AG04450 (cell line): ENCODE data around the gene XXYLT1. TPM values are rescaled to one million over a fixed set of nuclear protein-coding genes. Genes with fewer than 3 reads are reported as not detected.
"Not testable (repeated sequence)": the region's sequence is repeated elsewhere in the genome, so short reads cannot be mapped to it uniquely, and the experiment has no call there.

Experiments
- CTCF ChIA-PET: fragments of 300-600, 350-600 bp; formaldehyde crosslinking; extraction: SDS; loops from one replicate; lab custom pipeline; 2022; ENCODE audit warnings: antibody characterized with exemption, inconsistent platforms; lab: Charles Lee
- POLR2A ChIA-PET: fragments of 350-600 bp; formaldehyde crosslinking; extraction: SDS; loops from one replicate; lab custom pipeline; 2021; ENCODE audit warnings: antibody characterized with exemption, inconsistent platforms; lab: Yijun Ruan, JAX
- DNase-seq: peaks from one replicate; pipeline ENCODE4 v3.0.0-alpha.2; 2011; ENCODE audit warnings: low read depth, low spot score
- H3K27ac ChIP-seq: one replicate; pipeline ENCODE4 v1.5.1; 2012; ENCODE audit warnings: low read depth, low read length, control low read depth
- H3K27me3 ChIP-seq: one replicate; pipeline ENCODE4 v1.6.0; 2012; ENCODE audit warnings: low read length; ENCODE audit not compliant: control insufficient read depth, insufficient read depth
- H3K4me3 ChIP-seq: 2 replicates; pipeline ENCODE4 v1.5.1; 2011; ENCODE audit warnings: mild to moderate bottlenecking, low read depth, low read length, control low read depth
- H3K9me3 ChIP-seq: 2 replicates; pipeline ENCODE4 v1.5.1; 2012; ENCODE audit warnings: low read length; ENCODE audit not compliant: control insufficient read depth, insufficient read depth
- polyA plus RNA-seq: library from polyadenylated mRNA; depleted of rRNA; stranded (reverse); fragments of >200 nt; gene quantifications from 2 replicates; pipeline ENCODE4 v1.2.3, GENCODE V29; 2011
- TF ChIP-seq, protein P1 (sequence below): IDR thresholded peaks from 2 replicates; pipeline ENCODE4 v1.5.1; 2011; ENCODE audit warnings: low read depth, low read length, control low read depth, inconsistent platforms

XXYLT1 gene
- polyA plus RNA-seq, 1 experiment = 16.5 TPM

DNA sequence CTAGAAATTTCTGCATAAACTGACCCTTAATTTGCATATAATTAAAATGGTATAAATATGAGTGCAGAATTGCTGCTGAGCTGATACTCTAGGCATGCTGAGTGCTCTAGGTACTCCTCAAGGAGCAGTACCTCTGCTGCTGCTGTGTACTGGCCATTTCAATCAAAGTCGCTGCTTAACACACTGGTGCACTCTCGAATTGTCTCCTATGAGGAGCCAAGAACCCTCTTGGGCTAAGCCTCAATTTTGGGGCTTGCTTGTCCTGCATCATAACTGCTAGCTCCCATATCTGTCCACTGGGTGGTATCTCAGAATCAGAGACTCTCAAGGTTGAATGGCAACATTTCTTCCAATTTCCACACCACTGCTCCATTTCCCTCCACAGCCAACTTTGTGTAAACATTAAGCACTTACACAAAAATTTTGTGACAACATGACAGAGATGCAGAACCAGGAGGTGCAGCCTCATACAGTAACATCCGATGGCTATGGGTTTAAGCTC, 82.5 kb downstream of the XXYLT1 start:
- TF ChIP-seq, protein P1, sequence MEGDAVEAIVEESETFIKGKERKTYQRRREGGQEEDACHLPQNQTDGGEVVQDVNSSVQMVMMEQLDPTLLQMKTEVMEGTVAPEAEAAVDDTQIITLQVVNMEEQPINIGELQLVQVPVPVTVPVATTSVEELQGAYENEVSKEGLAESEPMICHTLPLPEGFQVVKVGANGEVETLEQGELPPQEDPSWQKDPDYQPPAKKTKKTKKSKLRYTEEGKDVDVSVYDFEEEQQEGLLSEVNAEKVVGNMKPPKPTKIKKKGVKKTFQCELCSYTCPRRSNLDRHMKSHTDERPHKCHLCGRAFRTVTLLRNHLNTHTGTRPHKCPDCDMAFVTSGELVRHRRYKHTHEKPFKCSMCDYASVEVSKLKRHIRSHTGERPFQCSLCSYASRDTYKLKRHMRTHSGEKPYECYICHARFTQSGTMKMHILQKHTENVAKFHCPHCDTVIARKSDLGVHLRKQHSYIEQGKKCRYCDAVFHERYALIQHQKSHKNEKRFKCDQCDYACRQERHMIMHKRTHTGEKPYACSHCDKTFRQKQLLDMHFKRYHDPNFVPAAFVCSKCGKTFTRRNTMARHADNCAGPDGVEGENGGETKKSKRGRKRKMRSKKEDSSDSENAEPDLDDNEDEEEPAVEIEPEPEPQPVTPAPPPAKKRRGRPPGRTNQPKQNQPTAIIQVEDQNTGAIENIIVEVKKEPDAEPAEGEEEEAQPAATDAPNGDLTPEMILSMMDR = peak; percentile 34
- POLR2A ChIA-PET = interaction anchor here (0.7 kb wide), 1 partner anchor 22 kb away, joined by 3 read pairs; no protein-coding TSS in a partner anchor
- CTCF ChIA-PET = interaction anchor here (0.6 to 1.6 kb wide), 6 partner anchors 9 to 505 kb away, joined by 3 to 13 read pairs (median 4); partner anchors contain the start of gene XXYLT1
- peaks cover 4% of the 10 kb centered on the region for H3K9me3 ChIP-seq
- H3K27ac ChIP-seq = peak overlapping the region; percentile 83
- H3K27me3 ChIP-seq = no peaks in the 10 kb centered on the region
- DNase-seq = no peak
- no peak overlapping the region for H3K4me3 ChIP-seq

DNA sequence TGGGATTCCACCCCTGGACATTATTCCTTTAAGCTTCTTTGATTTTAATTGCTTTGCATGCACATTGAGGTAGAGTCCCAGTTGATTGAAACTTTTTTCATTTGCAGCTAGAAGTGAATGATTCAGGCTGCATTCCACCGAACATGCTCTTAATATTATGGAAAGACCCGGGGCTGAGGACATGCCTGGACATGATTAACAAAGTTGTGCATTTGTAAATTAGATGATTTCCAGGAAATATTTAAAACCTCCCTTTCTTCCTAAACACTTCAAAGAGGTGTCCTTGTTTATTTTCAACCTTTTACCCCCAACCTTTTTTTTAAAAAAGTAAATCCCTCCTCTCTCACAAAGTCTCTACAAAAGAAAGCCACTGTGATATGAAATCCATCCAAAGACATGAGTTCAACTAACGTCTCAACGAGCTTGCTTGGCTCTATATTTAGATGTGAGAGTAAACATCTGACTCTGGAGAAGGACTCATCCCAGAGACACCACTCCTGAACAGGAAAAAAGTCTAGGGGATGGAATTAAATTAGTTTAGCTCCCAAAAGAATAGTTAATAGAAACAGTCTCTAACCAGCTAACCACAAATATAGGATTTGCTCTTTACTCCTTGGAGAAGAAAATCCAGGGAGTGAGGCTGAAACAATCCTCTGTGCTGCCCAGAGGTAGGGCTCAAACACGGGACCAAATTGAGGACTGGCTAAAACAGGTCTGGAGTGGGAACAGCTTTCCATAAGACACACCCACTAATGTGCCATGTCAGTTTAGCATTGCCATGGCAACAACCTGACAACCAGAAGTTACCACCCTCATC, 83.1 kb downstream of the XXYLT1 start:
- TF ChIP-seq, protein P1 = no peak

DNA sequence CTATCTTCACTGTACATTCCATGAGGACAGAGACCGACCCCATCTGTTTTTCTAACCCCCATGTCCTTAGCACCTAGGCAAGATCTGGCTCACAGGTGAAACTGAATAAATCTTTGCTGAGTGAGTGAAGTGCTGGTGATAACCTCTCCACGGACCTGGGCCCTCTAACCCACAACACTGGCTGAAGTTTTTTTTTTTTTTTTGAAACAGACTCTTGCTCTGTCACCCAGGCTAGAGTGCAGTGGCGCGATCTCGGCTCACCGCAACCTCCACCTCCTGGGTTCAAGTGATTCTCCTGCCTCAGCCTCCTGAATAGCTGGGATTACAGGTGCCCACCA, 84.3 kb downstream of the XXYLT1 start:
- CTCF ChIA-PET, H3K9me3 ChIP-seq, DNase-seq, H3K27ac ChIP-seq, H3K27me3 ChIP-seq, H3K4me3 ChIP-seq: not testable (repeated sequence)
- POLR2A ChIA-PET = interaction anchor here (0.9 kb wide), 1 partner anchor 32 kb away, joined by 3 read pairs; no protein-coding TSS in a partner anchor

More for the DNA sequence above, 83.1 kb downstream of the XXYLT1 start:
- DNase-seq = no peak
- no peaks in the 10 kb centered on the region for H3K27me3 ChIP-seq
- H3K9me3 ChIP-seq = peaks cover 4% of the 10 kb centered on the region
- H3K4me3 ChIP-seq = no peak overlapping the region
- POLR2A ChIA-PET = interaction anchor here (0.7 to 0.9 kb wide), 2 partner anchors 23 to 33 kb away, joined by 3 read pairs; no protein-coding TSS in a partner anchor
- CTCF ChIA-PET = interaction anchor here (0.6 to 1.6 kb wide), 6 partner anchors 9 to 505 kb away, joined by 3 to 13 read pairs (median 4); no protein-coding TSS in a partner anchor
- peak overlapping the region; percentile 83 for H3K27ac ChIP-seq

DNA sequence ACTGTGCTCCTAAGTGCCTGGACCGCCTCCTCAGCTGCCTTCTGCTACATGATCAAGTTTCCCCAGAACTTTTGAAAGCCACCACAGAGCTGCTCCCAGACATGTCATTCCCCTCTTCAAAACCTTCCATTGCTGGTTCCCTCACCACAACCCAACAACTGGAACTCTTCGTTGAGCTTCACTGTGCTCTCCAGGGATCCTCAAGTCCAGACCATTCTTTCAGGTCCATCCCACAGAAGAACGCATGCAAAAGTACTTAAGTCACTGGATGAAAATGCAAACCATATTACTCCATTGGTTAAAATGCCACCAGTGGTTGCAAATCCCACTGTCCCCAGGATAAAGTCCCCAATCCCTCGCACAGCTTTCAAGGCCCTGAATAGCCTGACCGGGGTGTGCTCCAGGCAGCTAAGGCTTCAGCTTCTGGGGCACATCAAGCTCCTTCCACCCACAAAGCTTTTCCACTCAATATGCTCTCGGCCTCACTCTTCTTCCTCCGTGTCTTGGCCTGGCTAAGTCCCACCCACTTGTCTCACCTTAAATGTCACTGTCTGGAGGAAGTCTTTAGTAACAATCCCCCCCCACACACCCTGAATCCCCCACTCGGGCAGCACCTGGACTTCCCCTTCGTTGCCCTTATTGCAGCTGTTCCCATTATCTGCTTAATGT, 84.8 kb downstream of the XXYLT1 start:
- H3K27me3 ChIP-seq = no peaks in the 10 kb centered on the region
- H3K27ac ChIP-seq = no peak overlapping the region
- DNase-seq = no peak
- CTCF ChIA-PET = interaction anchor here (1.2 kb wide), 1 partner anchor 21 kb away, joined by 4 read pairs; no protein-coding TSS in a partner anchor
- H3K4me3 ChIP-seq = no peak overlapping the region
- POLR2A ChIA-PET = interaction anchor here (0.7 kb wide), 1 partner anchor 41 kb away, joined by 4 read pairs; no protein-coding TSS in a partner anchor
- H3K9me3 ChIP-seq = no peaks in the 10 kb centered on the region; the same call in 1 of the 2 replicates
- TF ChIP-seq, protein P1 = no peak

DNA sequence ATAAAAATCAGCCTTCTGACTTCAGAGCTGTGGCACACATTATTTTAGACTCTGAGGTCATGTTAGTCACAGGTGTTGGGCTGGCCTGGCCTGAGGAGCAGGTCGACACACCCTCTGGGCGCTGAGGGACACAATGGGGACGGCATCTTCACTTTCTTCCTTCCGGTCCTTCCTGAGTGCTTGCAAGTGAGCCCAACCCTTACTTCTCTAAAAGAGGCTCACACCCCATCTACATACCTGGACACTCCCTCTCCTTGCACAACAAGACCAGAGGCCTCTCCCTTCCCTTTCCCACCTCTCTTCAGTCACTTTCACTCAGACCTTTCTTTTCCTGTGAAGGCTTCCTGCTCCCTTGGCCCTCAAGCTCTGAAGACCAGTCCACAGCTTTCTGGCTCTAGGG, 85.4 kb downstream of the XXYLT1 start:
- no peak overlapping the region for H3K27ac ChIP-seq
- no peaks in the 10 kb centered on the region; the same call in 1 of the 2 replicates for H3K9me3 ChIP-seq
- H3K27me3 ChIP-seq = no peaks in the 10 kb centered on the region
- H3K4me3 ChIP-seq = no peak overlapping the region
- DNase-seq = no peak
- POLR2A ChIA-PET = no interaction called here
- CTCF ChIA-PET = interaction anchor here (1.2 kb wide), 1 partner anchor 22 kb away, joined by 4 read pairs; no protein-coding TSS in a partner anchor
- TF ChIP-seq, protein P1 = no peak
